NCI-H2107 treated with DMSO at 0.1 percent for 48 hours (cell line): ENCODE measurements around the gene LRRN2.
"Not testable (repeated sequence)": the region's sequence is repeated elsewhere in the genome, so short reads cannot be mapped to it uniquely, and the experiment has no call there.

Source experiments
- DNase-seq: peaks from one replicate; lab custom pipeline; 2025; ENCODE audit not compliant: unreplicated experiment; lab: John Stamatoyannopoulos, UW

Gene LRRN2

DNA sequence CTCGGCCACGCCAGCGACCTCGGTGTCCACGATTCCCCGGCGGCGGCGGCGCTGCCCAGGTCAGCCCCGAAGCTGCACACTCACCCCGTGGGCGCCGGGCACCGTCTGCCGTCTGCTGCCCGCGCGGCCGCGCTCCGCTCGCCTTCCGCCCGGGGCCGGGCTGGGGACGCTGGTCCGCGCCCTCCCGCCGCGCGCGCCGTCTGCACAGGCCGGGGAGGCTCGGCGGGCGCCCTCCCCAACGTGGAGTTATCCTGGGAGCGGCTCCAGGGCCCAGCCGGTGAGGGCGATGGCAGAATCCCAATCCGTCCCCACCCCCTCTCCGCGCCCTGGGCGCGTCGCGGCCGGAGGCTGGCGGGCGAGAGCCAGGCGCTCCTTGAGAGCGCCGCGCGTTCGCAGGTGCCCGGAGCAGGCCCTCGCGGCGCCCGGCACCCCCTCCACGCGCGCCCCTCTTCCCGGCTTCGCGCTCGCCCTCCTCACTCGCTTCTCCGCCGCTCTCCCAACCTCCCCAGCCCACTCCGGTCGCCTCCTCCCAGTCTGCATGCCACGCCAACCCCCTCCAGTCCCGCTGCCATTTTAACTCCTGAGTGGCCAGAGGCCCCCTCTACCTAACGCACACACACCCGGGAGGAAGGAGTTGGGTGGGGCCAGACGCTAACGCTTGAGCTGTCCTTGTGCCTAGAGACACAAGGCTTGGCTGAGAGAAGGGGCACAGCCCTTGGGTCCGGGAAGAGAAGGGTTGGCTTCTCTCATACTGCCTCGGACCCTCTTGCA is at the start of gene LRRN2:
Gene LRRN2 (minus strand): TSS at position 503 of the 771 bp plus-strand sequence. CDS start 65,746 bp downstream, outside the sequence.
- no peak for DNase-seq

GRCh38 chr1:204735042-204735441 is 49.5 kb upstream of the LRRN2 start:
- no peak for DNase-seq

GRCh38 chr1:204733869-204734596 is 48.5 kb upstream of the LRRN2 start:
- DNase-seq = no peak

GRCh38 chr1:204733289-204733688 is 47.8 kb upstream of the LRRN2 start:
- no peak for DNase-seq

- DNase-seq = no peak
Measured at GRCh38 chr1:204731985-204732575, 46.5 kb upstream of the LRRN2 start.

- DNase-seq = no peak
Measured at GRCh38 chr1:204731509-204731908, 46.0 kb upstream of the LRRN2 start.

DNA sequence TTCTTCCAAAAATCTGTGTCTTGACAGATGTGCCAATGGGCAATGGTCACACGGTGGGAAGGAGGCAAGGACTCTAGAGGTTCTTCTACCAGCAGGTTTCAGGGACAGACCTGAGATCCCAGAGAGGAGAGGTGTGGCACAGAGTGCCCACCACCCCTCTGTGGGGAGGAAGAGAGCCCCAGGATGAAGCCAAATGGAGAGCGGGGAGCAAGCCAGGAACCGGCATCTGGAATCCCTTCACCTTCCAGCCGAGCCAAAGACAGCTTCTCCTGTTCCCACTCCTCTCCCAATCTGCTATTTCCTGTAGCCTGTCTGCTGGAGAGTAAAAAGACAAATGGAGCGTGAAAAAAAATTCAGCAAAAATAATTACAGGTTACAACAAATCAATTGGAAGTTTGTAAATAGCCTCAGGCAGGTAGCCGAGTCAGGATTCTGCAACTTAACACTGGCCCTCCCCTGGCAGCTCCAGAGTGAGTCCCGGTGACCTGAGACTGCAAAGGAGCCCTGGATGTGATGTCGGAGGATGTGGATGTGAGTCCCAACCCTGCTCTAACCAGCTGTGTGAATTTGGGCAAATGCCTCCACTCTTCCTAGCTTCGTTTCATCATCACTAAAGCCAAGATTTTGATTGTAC is 45.4 kb upstream of the LRRN2 start:
- peak; percentile 28 for DNase-seq

- DNase-seq = no peak
Measured at GRCh38 chr1:204729516-204729915, 44.0 kb upstream of the LRRN2 start.

GRCh38 chr1:204728456-204728855 is 42.9 kb upstream of the LRRN2 start:
- DNase-seq = no peak

GRCh38 chr1:204728045-204728444 is 42.5 kb upstream of the LRRN2 start:
- no peak for DNase-seq

- DNase-seq = not testable (repeated sequence)
Measured at GRCh38 chr1:204727438-204727837, 41.9 kb upstream of the LRRN2 start.

- DNase-seq = no peak
Measured at GRCh38 chr1:204726478-204726877, 40.9 kb upstream of the LRRN2 start.

- no peak for DNase-seq
Measured at GRCh38 chr1:204725821-204726448, 40.4 kb upstream of the LRRN2 start.

DNA sequence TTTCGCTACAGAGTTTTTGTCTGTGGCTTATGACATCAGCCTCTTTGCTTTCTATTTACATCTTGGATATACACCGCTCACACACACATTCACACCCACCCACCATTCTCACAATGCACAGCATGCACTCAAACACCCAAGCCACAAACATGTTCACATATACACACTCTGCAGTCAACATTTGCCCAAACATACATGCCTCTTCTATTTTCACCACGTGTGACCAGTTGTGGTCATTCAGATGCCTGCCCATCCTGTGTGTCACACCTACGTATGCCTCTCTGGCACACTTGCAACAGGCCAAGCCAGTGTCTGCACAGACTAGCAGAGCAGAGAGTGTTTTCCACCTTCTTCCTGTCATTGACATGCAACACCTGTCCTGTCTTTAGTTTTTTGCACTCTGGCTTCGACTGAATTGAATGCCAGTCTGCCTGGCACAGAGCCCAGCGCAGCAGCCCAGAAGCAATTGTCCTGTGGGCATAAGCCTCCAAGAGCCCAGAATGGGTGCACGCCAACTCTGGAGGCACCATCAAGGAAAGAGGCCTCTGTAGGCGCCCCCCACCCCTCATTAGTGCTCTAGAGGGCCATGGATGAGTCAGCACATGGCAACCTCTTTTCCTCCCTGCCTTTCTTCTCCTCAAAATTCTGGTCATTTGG is 37.7 kb upstream of the LRRN2 start:
- peak; percentile 90 for DNase-seq

GRCh38 chr1:204721373-204722055 is 36.0 kb upstream of the LRRN2 start:
- no peak for DNase-seq

- DNase-seq = no peak
Measured at GRCh38 chr1:204716660-204717059, 31.1 kb upstream of the LRRN2 start.

DNA sequence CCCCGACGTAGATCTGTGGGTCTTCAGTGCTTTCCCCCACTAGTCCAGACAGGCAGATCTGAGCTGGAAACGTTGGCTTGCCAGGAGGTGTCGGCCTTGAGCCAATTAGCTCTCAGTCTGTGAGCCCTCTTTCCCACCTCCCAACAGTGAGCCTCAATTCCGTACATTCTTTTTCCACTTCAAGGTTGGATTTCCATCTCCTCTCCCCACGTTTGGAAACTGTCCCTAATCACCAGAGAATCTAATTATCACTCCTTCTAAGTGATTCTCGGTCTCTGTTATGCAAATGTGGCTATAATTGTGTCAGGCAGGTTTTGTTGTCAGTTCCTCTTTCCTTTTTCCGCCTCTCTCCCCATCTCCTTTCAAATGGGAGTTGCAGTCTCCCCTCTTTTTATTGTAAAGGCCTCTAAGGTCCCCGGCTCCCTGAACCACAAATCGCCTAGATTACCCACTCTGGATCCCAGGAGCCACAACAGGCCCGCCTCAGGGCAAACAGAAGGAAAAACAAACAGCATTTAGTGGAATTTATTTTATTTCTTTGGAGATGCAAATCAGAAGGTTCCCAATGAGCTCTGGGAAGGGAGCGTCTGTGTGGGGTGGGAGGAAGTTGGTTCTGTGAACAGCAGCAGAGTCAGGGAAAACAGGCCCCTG is 29.4 kb upstream of the LRRN2 start:
- DNase-seq = no peak

GRCh38 chr1:204714194-204714860 is 28.8 kb upstream of the LRRN2 start:
- DNase-seq = no peak

GRCh38 chr1:204713541-204713940 is 28.0 kb upstream of the LRRN2 start:
- DNase-seq = no peak
